ENCODE measurements around the gene NAA10.

Gene NAA10

DNA sequence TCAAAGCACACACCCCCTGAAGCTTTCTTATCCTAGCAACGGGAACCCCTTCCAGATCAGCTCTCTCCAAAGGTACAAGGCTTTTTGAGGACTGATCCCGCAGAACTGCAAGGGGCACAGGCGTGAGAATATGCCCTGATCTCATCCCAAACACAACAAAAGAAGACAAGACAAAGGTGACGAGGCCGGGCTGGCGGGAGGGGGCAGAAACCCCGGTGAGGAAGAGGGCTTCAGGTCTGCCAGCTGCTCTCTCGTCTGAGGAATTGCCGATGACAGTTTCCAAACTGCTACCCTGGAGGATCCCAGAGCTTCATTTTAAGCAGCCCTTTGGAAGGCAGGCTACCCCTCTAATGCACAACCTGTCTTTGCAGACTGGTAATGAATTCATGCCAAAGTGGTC is 33.4 kb upstream of the NAA10 start:
- peaks cover 15% of the 10 kb centered on the region for H3K4me1 ChIP-seq (ENCODE audit: insufficient read depth, low read length, poor library complexity, severe bottlenecking)
- H3K9me2 ChIP-seq (replicated peaks; ENCODE audit: low read depth, low read length) = no peaks in the 10 kb centered on the region
- no peak for TF ChIP-seq EZH2phosphoT487 (IDR thresholded peaks at IDR 0.05; ENCODE audit: borderline replicate concordance)
- TF ChIP-seq, protein P1, sequence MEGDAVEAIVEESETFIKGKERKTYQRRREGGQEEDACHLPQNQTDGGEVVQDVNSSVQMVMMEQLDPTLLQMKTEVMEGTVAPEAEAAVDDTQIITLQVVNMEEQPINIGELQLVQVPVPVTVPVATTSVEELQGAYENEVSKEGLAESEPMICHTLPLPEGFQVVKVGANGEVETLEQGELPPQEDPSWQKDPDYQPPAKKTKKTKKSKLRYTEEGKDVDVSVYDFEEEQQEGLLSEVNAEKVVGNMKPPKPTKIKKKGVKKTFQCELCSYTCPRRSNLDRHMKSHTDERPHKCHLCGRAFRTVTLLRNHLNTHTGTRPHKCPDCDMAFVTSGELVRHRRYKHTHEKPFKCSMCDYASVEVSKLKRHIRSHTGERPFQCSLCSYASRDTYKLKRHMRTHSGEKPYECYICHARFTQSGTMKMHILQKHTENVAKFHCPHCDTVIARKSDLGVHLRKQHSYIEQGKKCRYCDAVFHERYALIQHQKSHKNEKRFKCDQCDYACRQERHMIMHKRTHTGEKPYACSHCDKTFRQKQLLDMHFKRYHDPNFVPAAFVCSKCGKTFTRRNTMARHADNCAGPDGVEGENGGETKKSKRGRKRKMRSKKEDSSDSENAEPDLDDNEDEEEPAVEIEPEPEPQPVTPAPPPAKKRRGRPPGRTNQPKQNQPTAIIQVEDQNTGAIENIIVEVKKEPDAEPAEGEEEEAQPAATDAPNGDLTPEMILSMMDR (conservative IDR thresholded peaks at IDR 0.05; ENCODE audit: low read length) = no peak
- H3K79me2 ChIP-seq (ENCODE audit: insufficient read depth, low read length) = peaks cover 81% of the 10 kb centered on the region
- peaks cover 6% of the 10 kb centered on the region for H3K27me3 ChIP-seq (ENCODE audit: insufficient read depth, low read length, poor library complexity, severe bottlenecking)
- H4K20me1 ChIP-seq (ENCODE audit: insufficient read depth, low read length, poor library complexity, severe bottlenecking) = peaks cover 67% of the 10 kb centered on the region
- H3K9ac ChIP-seq (ENCODE audit: low read depth, low read length, poor library complexity, severe bottlenecking) = peak overlapping the region; percentile 100
- peaks cover 10% of the 10 kb centered on the region; the same call in 1 of the 2 replicates for H3F3A ChIP-seq (ENCODE audit: low read depth)
- peaks cover 13% of the 10 kb centered on the region; the same call in 1 of the 2 replicates for H3K36me3 ChIP-seq (ENCODE audit: insufficient read depth, low read length)
- peak overlapping the region; percentile 97 for H3K4me2 ChIP-seq (ENCODE audit: low read depth, low read length, poor library complexity, severe bottlenecking)
- H2AFZ ChIP-seq (ENCODE audit: low read length) = no peak overlapping the region
- H3K9me3 ChIP-seq (ENCODE audit: insufficient read depth, low read depth, low read length) = no peaks in the 10 kb centered on the region
- H3K4me3 ChIP-seq (ENCODE audit: low read length, poor library complexity, severe bottlenecking) = peak overlapping the region; percentile 96

DNA sequence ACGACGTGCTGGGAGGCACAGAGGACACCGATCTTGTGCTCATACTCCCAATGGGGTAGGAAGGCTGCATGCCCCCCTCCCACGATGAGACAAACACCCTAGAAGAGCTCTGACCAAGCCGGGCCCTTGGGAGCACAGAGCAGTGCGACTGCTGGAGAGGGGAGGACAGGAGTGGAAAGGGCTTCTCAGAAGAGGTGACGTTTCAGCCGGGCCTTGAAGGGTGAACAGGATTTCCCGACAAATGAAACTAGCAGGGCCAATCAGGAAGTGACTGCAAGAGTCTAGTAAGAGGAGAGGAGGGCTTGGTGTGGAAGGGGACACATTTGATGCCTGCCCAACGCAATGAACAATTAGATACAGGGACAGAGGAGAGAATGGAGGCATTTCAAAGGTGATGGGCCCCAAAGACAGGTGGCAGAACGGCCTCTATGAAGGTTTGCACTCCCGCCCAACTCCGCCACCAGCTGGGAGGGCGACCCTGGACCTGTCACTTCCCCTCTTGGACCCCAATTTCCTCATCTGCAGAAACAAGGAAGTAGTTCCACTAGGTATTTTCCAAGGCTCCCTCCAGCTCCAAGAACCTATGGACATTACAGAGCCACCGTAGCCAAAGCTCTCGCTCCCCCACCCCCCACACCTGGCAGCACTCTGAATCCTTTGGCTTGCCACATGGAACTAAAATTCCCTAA is 32.8 kb upstream of the NAA10 start:
- H3K27me3 ChIP-seq (ENCODE audit: insufficient read depth, low read length, poor library complexity, severe bottlenecking) = peaks cover 6% of the 10 kb centered on the region
- no peak overlapping the region for H2AFZ ChIP-seq (ENCODE audit: low read length)
- H3K9me2 ChIP-seq (replicated peaks; ENCODE audit: low read depth, low read length) = no peaks in the 10 kb centered on the region
- peak overlapping the region; percentile 96 for H3K4me3 ChIP-seq (ENCODE audit: low read length, poor library complexity, severe bottlenecking)
- peaks cover 12% of the 10 kb centered on the region for H3K4me1 ChIP-seq (ENCODE audit: insufficient read depth, low read length, poor library complexity, severe bottlenecking)
- peaks cover 85% of the 10 kb centered on the region for H3K79me2 ChIP-seq (ENCODE audit: insufficient read depth, low read length)
- peaks cover 19% of the 10 kb centered on the region; the same call in 1 of the 2 replicates for H3K36me3 ChIP-seq (ENCODE audit: insufficient read depth, low read length)
- peak overlapping the region; percentile 100 for H3K9ac ChIP-seq (ENCODE audit: low read depth, low read length, poor library complexity, severe bottlenecking)
- H3K9me3 ChIP-seq (ENCODE audit: insufficient read depth, low read depth, low read length) = no peaks in the 10 kb centered on the region
- peak overlapping the region; percentile 97 for H3K4me2 ChIP-seq (ENCODE audit: low read depth, low read length, poor library complexity, severe bottlenecking)
- peaks cover 69% of the 10 kb centered on the region for H4K20me1 ChIP-seq (ENCODE audit: insufficient read depth, low read length, poor library complexity, severe bottlenecking)
- H3F3A ChIP-seq (ENCODE audit: low read depth) = peaks cover 5% of the 10 kb centered on the region; the same call in 1 of the 2 replicates
- TF ChIP-seq EZH2phosphoT487 (IDR thresholded peaks at IDR 0.05; ENCODE audit: borderline replicate concordance) = no peak
- TF ChIP-seq, protein P1 (conservative IDR thresholded peaks at IDR 0.05; ENCODE audit: low read length) = no peak

DNA sequence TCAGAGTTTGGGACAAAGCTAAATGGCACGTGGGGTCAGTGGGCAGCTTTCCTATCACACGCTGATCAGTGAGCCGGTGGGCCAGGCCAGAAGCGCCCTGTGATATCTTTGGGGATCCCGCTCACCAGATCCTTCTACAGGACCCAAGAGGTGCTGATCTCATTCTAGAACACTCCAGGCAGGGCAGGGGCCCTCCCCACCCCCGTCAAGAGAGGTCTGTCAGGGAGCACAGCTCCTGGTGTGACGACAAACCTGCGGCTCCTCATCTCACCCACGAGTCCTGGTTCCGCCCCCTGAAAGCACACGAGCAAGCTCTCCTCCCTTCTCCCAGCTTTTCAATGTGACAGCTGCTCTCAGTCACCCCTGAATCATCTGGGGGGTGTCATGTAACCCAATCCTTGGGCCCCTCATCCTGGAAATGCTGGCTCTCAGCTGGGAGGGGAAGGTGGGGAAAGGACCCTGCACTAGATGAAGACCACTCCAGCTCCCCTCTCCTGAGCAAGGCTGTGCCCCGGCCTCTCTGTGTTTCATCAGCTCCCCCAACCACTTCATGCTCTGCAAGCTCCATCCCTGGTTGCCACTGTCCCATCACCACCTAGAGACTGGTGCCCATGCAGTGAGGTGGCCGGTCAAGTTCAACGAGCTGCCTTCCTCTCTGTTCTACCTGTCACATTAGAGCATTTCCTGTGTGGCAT is 32.2 kb upstream of the NAA10 start:
- Histone ChIP-seq H3K27me3 (ENCODE audit: insufficient read depth, low read length, poor library complexity, severe bottlenecking) (peaks cover 6% of the 10 kb centered on the region), H3K9me3 (ENCODE audit: insufficient read depth, low read depth, low read length) (no peaks in the 10 kb centered on the region), H3F3A (ENCODE audit: low read depth) (peaks cover 5% of the 10 kb centered on the region; the same call in 1 of the 2 replicates), H3K36me3 (ENCODE audit: insufficient read depth, low read length) (peaks cover 26% of the 10 kb centered on the region; the same call in 1 of the 2 replicates), H3K9me2 (replicated peaks; ENCODE audit: low read depth, low read length) (no peaks in the 10 kb centered on the region), H2AFZ (ENCODE audit: low read length) (no peak overlapping the region), H3K9ac (ENCODE audit: low read depth, low read length, poor library complexity, severe bottlenecking) (peak overlapping the region; percentile 100), H4K20me1 (ENCODE audit: insufficient read depth, low read length, poor library complexity, severe bottlenecking) (peaks cover 70% of the 10 kb centered on the region), H3K4me1 (ENCODE audit: insufficient read depth, low read length, poor library complexity, severe bottlenecking) (peaks cover 12% of the 10 kb centered on the region), H3K4me3 (ENCODE audit: low read length, poor library complexity, severe bottlenecking) (peak overlapping the region; percentile 96), H3K79me2 (ENCODE audit: insufficient read depth, low read length) (peaks cover 92% of the 10 kb centered on the region), H3K4me2 (ENCODE audit: low read depth, low read length, poor library complexity, severe bottlenecking) (peak overlapping the region; percentile 97)
- no peak for TF ChIP-seq EZH2phosphoT487 (IDR thresholded peaks at IDR 0.05; ENCODE audit: borderline replicate concordance)
- TF ChIP-seq, protein P1 (conservative IDR thresholded peaks at IDR 0.05; ENCODE audit: low read length) = no peak

Measured in Loucy (cell line).